GM21619 (cell line): ENCODE results near the gene LHPP.

Experiments used
- ATAC-seq: cut with Tn5 transposase; IDR thresholded peaks from one replicate; pipeline ENCODE4 v1.9.1; 2021; ENCODE audit not compliant: unreplicated experiment

Gene LHPP

DNA sequence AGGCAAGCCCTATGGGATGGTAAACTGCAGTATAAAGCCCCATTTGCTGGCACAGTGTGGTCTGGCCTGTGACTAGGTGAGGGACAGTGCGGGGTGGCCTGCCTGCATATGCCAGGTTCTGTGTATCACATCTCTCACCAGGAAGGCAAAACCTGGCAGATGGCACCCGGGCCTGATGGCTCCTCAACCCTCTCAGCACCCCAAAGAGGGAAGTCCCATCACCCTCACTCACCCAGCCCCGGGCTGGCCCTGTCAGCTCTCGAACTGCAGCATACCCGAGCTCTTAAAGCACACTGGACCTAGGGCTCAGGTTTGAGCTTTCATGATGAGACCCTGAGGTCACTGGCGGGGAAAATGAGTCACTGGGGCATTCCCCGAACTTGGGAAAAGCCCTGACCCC, 130.5 kb downstream of the LHPP start:
- ATAC-seq: no peak

DNA sequence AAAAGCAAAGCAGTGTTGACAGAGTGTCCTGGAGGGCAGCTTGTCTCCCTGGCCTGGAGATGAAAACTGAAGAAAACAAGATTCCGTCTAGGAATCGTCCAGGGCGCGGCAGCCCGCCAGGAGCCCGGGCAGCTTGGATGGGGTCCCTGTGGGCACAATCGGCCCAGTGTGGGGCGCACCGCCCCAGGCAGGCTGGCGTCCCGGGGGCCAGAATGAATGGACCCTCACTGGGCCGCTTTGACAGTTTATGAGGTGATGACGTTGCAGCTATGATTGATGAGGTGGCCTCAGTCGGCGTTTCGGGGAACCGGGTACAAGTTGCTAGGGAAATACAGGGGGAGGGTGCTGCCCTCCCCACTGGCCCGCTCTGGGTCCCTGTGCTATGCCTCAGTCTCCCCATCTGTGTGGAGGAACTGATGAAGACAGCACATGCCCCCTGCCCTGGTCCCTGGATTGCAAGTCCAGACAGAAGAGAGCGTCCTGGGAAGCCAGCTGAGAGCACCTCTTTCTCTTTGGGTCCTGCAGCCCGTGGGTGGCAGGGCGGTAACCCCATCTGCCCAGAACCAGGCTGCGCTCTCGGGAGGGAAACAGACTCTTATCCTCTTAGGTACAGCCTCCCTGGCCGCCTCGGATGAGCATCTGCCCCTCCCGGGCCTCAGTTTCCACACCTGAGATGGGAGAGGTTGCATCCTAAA, 131.3 kb downstream of the LHPP start:
- ATAC-seq: no peak

DNA sequence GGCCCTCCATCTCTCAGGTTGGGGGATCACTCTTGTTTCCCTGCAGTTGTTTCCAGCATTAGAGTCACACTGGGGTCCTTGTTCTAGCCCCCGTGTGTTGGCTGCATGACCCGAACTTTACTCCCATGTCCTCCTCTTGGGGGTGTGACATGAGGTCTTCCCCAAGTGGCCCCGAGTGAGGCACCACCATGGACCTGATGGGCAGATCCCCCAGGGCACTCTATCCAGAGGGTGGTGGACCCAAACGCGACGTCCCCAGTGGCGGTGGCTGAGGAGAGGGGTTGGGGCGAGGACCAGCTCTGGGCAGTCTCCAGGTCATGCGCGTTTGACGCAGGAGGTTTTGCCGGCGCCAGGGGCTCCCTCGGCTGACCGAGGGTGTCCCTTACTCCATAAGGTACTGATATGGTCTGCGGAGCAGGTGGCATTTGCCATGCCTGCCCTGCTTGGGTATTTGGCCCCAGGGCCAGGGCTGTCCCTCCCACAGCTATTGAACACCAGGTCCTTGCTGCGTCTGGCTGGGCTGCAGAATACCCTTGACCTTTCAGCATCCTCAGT, 131.9 kb downstream of the LHPP start:
- ATAC-seq: no peak

DNA sequence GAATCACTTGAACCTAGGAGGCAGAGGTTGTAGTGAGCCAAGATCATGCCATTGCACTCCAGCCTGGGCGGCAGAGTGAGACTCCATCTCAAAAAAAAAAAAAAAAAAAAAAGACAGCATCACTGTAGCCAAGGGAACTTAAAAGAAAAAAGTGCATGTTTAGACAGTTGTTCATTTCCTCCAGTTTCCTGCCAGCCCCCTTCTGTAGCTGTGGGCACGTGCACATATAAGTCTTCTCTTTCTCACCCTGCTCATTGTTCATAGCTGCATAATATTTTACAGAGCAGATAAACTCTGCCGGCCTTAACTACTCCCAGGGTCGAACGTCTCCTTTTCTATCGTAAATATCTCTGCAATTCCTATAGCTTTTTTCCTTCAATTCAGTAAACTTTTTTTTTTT, 132.6 kb downstream of the LHPP start:
- no peak for ATAC-seq

DNA sequence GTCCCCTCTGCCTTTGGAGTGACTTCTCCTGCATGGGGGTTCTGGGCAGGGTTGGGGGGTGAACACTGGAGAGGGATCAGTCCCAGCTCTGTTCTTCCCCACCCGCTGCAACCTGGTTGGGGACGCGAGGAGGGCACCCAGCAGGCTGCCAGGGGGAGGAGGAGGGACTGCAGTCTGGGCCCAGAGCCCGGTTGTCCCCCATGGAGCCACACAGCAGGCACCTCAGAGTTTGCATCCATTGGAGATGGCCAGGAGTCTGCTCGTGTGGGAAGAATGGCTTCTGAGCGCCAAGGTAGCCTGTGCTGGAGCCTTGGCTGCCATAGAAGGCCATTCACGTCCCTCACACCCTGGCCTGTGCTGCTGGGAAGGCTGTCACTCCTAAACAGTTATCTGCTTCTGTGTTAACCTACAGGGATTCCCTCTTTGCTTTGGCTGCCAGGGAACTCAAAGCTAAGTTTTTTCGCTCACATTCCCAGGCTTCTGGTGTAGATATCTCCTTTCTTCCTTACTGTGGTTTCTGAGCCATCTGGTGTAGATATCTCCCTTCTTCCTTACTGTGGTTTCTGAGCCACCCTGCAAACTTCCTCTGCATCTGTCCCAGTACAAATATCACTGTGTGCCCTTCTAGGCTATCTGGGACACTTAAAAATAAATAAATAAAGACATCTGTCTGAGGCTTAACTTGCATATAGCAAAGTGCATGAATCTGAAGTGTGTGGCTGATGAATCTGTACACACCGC, 133.7 kb downstream of the LHPP start:
- ATAC-seq: no peak

DNA sequence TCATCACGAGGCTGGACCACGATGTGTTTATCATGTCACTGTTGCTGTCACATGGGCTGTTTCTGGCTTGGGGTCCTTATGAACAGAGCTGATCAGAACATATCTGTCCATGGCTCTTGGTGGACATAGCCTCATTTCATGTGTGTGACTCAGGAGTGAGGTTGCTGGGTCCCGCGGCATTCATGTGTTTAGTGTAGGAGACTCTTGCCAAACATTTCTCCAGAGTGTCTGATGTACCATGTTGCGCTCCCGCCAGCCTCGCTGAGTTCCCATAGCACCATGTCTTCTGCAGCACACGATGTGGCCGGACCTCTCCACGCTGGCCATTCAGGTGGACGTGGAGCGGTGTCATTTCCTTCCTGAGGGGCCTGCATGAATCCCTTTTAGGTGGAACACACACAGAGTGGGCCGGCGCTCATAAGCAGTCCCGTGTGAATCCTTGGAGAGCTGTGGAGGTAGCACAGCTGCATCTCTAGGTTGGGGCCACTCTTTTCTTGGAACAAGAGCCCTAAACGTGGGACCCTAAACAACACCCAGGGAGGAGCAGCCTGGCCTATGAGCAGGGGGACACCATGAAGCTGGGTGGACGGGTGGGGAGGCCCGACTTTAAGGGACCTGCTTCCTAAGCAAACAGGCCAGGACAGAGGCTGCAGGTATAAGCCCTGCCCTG, 134.6 kb downstream of the LHPP start:
- no peak for ATAC-seq

DNA sequence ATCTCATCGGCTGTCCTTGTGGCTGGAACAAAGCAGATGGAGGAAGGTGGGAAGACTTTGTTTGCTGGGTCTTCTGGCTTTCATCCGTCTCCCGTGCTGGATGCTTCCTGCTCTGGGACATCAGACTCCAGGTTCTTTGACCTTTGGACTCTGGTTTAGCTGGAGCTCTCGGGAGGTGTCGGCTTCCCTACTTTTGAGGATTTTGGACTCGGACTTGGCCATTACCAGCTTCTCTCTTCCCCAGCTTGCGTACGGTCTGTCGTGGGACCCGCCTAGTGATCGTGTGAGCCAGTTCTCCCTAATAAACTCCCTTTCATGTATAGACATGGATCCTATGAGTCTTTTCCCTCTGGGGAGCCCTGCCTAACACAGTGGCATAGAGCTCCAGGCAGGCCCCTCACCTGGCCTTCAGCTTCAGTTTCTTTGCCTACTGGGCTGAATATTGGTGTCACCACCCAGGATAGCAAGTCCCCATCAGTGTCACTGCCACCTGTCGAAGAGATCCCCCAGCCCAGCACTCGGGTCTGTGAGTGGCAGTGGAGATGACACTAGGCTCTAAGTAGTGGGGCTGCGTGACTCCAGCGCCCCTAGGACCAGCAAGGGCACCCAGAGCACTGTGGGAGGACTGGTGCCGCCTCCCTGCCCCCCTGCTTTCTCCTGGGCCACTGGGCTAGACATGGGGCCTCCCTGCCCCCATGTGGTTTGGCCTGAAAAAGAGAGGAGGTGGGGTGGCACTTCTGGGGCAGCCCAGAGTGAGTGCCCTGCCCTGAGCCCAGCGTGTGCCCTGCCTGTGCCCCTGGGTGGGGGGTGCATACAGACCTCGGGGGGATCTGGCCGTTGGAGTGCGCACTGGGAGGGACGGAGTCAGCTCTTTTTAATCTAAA, 135.6 kb downstream of the LHPP start:
- no peak for ATAC-seq

DNA sequence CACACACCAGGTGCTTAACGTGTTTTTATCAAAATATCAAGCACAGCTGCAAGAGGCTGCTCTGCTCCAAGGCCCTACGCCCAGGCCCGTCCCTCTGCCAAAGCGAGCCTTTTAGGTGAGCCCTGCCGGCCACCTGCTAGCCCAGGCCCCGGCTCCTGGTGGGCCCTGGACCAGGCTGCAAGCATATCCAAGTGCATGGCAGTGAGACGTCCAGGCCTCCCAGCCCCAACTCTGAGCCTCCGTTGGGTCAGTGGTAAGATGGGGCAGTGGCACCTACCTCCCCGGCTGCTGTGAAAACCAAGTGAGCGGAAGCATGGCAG, 136.2 kb downstream of the LHPP start:
- no peak for ATAC-seq

DNA sequence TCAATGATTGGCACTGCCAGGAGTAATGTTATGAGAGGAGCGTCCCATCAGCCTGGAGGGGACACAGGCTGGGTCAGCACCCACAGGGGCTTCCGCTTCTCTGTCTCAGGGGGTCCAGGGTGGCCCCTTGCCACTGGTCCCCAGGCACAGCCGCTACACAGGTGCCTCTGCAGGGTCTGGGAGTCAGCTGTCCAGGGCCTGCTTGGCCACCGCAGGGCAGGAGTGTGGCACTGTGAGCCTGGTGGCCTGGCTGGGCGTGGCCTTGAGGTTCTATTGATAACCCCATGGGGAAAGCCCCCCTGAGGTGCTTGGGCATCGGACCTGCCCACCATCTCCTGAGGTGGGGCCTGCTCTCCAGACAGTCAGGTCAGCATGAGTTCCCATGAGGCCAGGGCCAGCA, 136.6 kb downstream of the LHPP start:
- ATAC-seq: no peak

DNA sequence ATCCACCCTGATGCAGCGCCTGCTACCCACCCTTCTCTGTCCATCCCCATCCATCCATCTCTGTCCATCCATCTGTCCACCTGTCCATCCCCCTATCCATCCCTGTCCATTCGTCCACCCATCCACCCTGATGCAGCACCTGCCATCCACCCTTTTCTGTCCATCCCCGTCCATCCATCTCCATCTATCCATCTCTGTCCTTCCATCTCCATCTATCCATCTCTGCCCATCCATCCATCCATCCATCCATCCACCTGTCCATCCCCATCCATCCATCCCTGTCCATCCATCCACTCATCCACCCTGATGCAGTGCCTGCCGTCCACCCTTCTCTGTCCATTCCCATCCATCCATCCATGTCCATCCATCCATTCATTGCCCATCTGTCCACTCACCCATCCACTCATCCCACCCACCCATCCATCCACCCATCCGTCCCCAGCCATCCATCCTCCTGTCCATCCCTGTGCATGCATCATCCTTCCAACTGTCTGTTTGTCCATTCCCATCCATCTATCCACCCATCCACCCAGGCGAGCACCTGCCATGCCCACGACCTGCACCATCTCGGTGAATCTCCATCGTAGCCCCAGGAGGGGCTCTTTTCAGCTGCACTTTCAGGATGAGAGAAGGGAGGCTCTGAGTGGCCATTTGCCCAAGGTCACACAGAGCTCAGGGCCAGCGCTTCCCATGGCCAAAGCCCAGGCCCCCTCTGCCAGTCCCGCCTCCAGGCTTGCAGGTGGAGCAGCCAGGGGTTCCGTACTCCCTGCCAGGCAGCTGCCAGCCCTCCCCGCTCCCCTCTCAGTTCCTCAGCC, 137.4 kb downstream of the LHPP start:
- ATAC-seq: no peak

DNA sequence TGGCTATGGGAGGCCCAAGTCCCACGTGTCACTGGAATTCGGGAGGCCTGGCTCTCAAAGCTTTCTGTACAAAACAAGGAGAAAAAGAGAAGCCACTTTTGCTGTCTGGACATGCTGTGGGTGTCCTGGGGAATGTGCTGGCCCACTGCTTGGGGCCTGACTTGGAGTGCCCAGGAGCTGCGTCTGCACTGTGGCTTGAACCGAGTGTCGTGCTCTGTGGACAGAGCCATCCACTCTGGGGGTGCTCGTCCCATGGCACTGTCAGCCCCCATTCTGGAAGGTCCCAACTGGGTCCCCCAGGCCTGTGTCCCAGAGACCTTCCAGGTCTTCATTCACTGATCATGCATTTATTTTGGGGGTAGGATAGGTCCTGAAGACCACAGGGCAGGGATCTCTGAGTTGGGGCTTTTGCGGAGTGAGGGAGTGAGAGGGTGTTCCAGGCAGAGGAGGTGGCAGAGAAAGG, 138.0 kb downstream of the LHPP start:
- ATAC-seq: no peak

DNA sequence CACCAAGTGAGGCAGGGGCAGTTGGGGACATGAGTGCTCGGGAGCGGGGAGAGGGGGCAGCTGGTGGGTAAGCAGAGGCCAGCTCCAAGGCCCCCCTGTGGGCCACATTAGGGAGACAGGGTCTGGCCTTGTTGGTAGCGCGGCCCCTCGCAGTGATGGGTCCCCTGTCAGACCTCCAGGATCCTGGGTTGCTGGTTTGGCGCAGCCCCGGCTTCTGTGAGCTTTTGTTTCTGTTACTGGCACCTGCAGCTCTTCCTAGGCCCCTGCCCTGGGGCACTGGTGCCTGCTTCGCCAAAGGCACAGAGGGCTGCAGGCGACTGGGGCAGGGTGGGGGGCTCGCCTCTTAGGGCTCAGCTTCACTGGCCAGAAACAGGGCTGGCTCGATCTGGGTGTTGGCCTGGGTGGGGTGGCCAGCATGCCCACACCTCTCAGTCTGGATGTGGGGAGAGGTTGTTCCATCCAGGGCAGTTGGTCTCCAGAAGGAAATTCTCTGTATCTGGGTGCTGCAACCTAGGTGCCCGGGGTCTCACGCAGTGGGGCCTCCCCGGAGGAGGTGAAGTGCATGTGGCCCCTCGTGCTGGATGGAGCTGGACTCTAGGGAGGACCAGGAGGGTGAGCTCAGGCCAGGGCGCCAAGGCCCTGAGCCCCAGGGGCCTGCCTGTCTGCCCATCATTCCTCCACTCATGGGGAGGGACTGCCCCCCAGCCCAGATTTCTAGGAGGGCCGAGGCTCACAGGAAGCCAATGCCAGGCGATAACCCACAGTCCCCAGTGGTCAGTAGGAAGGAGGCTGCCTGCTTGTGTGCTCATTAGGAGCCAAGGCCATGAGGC, 138.6 kb downstream of the LHPP start:
- no peak for ATAC-seq

DNA sequence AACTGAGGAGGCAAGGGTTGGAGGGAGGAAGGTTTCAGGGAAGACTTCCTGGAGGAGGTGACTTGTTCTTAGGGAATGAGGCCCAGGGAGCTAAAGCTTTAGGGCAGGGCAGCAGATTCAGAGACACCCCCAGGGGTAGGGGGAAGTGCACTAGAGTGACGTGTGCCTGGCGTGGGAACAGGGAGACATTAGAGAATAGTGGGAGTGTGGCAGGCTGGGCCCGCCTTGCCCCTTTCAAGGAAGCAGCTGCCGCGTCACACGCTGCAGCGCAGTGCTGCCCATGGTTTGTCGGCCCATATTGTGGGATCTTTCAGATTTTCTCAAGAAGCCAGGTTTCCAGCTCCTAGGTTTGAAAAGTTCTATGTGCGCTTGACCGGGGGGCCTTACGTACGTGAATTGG, 139.4 kb downstream of the LHPP start:
- ATAC-seq: no peak

DNA sequence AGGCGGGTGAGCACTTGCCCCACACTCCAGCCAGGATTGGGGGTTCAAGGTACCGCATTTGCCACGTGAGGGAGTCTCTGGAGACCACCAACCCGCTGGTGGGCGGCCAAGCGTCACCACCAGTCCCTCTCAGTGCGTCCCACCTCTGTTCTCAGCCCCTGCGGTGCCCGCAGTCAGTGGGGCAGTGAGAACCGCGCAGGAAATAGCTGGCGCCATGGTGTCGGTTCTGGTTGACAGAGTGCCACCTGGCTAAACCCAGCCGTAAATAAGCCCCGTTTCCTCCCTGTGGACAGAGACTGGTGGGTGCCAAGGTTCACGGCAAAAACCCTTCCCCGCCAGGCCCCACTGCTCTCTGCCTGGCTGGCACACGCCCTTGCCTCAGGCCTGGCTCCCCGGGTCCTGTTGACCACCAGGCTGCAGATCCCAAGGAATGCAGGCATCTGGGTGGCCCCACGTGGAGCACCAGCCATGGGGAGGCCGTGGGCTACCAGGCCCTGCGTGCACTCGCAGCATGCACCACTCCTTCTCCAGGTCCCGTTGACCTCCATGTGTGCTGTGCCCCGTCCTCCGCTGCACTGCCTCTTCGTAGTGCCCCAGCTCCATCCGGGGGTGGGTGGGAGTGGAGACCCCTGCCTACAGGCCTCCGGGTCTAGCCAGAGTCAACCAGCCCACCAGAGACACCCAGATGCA, 140.0 kb downstream of the LHPP start:
- ATAC-seq: peak; percentile 43

DNA sequence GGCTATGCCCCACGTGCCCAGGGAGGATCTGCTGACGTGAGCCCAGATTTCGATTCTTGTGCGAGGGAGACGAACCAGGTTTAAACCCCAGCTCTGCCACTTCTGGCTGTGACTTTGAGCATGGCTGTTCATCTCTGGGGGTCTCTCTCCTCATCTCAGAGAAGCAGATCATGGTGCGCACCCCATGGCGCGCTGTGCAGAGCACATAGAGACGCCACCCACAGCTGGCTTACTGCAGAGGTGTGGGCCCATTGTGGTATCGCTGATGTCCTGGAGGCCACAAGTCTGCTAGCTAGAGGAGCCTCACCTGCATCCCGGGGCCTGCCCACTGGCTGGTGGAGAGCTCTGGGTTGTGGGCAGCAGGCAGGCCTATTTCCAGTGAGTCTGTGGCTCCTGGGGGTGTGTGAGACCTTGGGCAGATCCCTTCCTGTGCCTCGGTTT, 140.5 kb downstream of the LHPP start:
- no peak for ATAC-seq

DNA sequence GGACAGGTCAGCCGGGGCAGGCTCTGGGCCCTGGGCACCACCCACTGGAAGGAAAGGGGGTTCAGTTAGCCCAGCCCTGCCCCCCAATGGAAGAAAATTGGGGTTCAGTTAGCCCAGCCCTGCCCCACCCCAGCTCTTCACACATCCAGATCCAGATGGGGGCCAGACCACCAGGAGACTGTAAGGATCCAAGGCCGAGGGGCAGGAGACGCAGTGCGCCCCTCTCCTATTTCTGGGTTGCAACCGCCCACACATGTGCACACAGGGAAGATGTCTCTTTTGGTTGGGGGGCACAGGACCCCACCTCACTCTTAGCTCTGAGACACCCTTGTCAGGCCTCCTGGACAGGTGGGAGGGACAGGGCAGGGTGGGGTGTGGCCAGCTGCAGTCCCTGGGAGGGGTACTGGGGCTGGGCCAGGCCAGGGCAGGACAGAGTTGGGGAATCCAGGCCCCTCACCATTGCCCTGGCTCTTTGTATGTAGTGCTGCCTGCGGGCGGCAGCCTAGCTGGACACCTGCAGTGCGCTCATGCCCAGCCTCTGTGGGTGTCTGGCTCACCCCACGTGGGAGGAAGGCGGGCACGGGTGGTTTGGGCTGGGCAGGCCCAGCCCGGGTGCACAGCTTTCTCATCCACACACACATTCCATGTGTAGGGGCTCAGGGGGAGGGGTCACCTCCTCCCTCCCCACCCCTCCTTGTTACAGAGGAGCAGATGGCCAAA, 141.2 kb downstream of the LHPP start:
- no peak for ATAC-seq

DNA sequence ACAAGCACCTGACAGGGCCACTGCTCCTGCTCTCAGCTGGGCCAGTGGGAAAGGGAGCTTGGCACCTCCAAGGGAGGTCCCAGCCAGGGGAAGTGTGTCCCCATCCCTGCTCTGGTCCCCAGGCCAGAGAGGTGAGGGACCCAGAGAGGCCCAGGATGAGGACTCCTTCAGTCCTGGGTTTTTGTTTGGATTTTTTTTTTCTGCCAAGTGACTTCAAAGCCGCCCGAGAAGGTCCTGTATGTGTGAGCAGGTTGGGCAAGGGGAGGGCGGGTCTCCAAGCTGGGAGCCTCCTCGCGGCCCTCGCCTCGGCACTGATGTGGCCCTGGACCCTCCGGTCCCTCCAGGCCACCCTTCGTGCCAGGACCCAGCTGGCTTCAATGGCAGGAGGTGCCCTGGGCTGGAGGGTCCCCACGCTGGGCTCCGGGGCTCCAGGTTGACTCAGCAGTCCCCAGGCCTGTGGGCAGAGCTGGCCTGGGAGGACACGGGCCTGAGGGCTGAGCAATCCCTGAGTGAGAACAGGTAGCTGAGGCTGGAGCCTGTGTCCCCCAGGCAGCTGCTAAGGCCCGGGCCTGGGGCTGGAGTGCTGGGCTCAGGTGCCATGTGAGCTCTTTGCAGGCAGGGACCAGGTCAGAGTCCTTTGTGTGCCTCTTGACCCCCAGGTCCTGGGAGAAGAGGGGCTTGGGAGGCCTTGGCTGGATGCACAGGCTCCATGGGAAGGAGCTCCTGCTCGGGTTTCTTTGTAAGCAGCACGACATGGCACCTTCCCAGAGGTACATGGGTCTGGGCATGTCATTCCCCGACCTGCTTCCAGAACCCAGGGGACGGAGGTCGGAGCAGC, 142.0 kb downstream of the LHPP start:
- no peak for ATAC-seq
